ENCODE results near the gene AARSD1. TPM values are rescaled to one million over a fixed set of nuclear protein-coding genes. Genes with fewer than 3 reads are reported as not detected.

The AARSD1 gene
- total and polyA plus RNA-seq, 2 donors (not counting 1 experiment from before 2014, with no cell fraction given), result 17.7 to 37.3 TPM

DNA sequence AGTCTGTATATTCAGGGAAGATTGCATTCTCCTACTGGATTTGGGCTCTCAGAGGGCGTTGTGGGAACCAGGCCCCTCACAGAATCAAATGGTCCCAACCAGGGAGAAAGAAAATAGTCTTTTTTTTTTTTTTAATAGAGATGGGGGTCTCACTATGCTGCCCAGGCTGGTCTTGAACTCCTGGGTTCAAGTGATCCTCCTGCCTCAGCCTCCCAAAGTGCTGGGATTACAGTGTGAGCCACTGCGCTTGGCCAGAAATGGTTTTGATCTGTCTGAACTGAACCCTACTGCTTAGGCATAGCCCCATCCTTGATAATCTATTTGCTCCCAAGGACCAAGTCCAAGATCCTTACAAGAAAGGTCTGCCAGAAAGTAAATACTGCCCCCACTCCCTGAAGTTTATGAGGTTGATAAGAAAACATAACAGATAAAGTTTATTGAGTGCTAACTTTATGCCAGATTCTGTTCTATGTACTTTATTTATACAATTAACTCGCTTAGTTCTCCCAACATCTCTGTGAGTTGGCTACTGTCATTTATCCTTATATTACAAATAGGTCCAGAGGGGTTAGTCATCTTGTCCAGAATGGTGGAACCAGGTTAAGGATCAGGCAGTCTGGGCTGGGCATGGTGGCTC, 50.2 kb downstream of the AARSD1 start:
- DNase-seq (ENCODE audit: low read depth in 2 of 2), result no peak
- Histone ChIP-seq H3K4me2 (ENCODE audit: extremely low read depth, insufficient read depth, low read length) (no peak overlapping the region), H3K4me3 (replicated peaks in 1 of 4; ENCODE audit: control extremely low read depth in 1 of 4, insufficient read depth in 1 of 4, low read depth in 3 of 4, low read length in 4 of 4) (no peak overlapping the region), H3K4me1 (ENCODE audit: control insufficient read depth, extremely low read depth, insufficient read depth, low read length) (no peaks in the 10 kb centered on the region), H4K20me1 (ENCODE audit: control insufficient read depth, extremely low read depth, insufficient read depth, low read length) (no peaks in the 10 kb centered on the region), H2AFZ (ENCODE audit: low read length) (no peak overlapping the region), H3K79me2 (ENCODE audit: control insufficient read depth, insufficient read depth, low read length) (no peaks in the 10 kb centered on the region), H3K36me3 (ENCODE audit: control insufficient read depth, insufficient read depth, low read length) (no peaks in the 10 kb centered on the region), H3K27ac (ENCODE audit: insufficient read depth, low read length) (no peak overlapping the region), H3K9me3 (ENCODE audit: control insufficient read depth, insufficient read depth, low read depth, low read length) (no peaks in the 10 kb centered on the region), H3K27me3 (ENCODE audit: control insufficient read depth, insufficient read depth, low read length) (peaks cover 4% of the 10 kb centered on the region), H3K9ac (ENCODE audit: insufficient read depth, low read length) (no peak overlapping the region)
- TF ChIP-seq, protein P1, sequence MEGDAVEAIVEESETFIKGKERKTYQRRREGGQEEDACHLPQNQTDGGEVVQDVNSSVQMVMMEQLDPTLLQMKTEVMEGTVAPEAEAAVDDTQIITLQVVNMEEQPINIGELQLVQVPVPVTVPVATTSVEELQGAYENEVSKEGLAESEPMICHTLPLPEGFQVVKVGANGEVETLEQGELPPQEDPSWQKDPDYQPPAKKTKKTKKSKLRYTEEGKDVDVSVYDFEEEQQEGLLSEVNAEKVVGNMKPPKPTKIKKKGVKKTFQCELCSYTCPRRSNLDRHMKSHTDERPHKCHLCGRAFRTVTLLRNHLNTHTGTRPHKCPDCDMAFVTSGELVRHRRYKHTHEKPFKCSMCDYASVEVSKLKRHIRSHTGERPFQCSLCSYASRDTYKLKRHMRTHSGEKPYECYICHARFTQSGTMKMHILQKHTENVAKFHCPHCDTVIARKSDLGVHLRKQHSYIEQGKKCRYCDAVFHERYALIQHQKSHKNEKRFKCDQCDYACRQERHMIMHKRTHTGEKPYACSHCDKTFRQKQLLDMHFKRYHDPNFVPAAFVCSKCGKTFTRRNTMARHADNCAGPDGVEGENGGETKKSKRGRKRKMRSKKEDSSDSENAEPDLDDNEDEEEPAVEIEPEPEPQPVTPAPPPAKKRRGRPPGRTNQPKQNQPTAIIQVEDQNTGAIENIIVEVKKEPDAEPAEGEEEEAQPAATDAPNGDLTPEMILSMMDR (conservative IDR thresholded peaks at IDR 0.05 in 1 of 2, IDR thresholded peaks at IDR 0.05 in 1 of 2; ENCODE audit: low read depth in 1 of 2, low read length in 2 of 2), result no peak
- TF ChIP-seq EZH2 (IDR thresholded peaks at IDR 0.05; ENCODE audit: low read length, missing control alignments), result no peak

- peak in 1 of 2 donors; percentile 67 for DNase-seq (ENCODE audit: low read depth in 2 of 2)
- Histone ChIP-seq H3K79me2 (ENCODE audit: control insufficient read depth, insufficient read depth, low read length) (no peaks in the 10 kb centered on the region), H3K9me3 (ENCODE audit: control insufficient read depth, insufficient read depth, low read depth, low read length) (no peaks in the 10 kb centered on the region), H3K27ac (ENCODE audit: insufficient read depth, low read length) (no peak overlapping the region), H3K36me3 (ENCODE audit: control insufficient read depth, insufficient read depth, low read length) (no peaks in the 10 kb centered on the region), H2AFZ (ENCODE audit: low read length) (no peak overlapping the region), H4K20me1 (ENCODE audit: control insufficient read depth, extremely low read depth, insufficient read depth, low read length) (no peaks in the 10 kb centered on the region), H3K4me3 (replicated peaks in 1 of 4; ENCODE audit: control extremely low read depth in 1 of 4, insufficient read depth in 1 of 4, low read depth in 3 of 4, low read length in 4 of 4) (no peak overlapping the region), H3K9ac (ENCODE audit: insufficient read depth, low read length) (no peak overlapping the region), H3K4me2 (ENCODE audit: extremely low read depth, insufficient read depth, low read length) (no peak overlapping the region), H3K4me1 (ENCODE audit: control insufficient read depth, extremely low read depth, insufficient read depth, low read length) (no peaks in the 10 kb centered on the region), H3K27me3 (ENCODE audit: control insufficient read depth, insufficient read depth, low read length) (peaks cover 4% of the 10 kb centered on the region)
- no peak for TF ChIP-seq EZH2 (IDR thresholded peaks at IDR 0.05; ENCODE audit: low read length, missing control alignments)
- TF ChIP-seq, protein P1 (conservative IDR thresholded peaks at IDR 0.05 in 1 of 2, IDR thresholded peaks at IDR 0.05 in 1 of 2; ENCODE audit: low read depth in 1 of 2, low read length in 2 of 2), result no peak
These were observed 50.7 kb downstream of the AARSD1 start for GRCh38 chr17:42913522-42913921.

GRCh38 chr17:42908872-42909700, 55.2 kb downstream of the AARSD1 start:
- Histone ChIP-seq H3K9me3 (ENCODE audit: control insufficient read depth, insufficient read depth, low read depth, low read length) (no peaks in the 10 kb centered on the region), H2AFZ (ENCODE audit: low read length) (no peak overlapping the region), H3K4me1 (ENCODE audit: control insufficient read depth, extremely low read depth, insufficient read depth, low read length) (no peaks in the 10 kb centered on the region), H3K79me2 (ENCODE audit: control insufficient read depth, insufficient read depth, low read length) (no peaks in the 10 kb centered on the region), H4K20me1 (ENCODE audit: control insufficient read depth, extremely low read depth, insufficient read depth, low read length) (no peaks in the 10 kb centered on the region), H3K27me3 (ENCODE audit: control insufficient read depth, insufficient read depth, low read length) (peaks cover 4% of the 10 kb centered on the region), H3K4me3 (replicated peaks in 1 of 4; ENCODE audit: control extremely low read depth in 1 of 4, insufficient read depth in 1 of 4, low read depth in 3 of 4, low read length in 4 of 4) (no peak overlapping the region), H3K27ac (ENCODE audit: insufficient read depth, low read length) (no peak overlapping the region), H3K4me2 (ENCODE audit: extremely low read depth, insufficient read depth, low read length) (no peak overlapping the region), H3K9ac (ENCODE audit: insufficient read depth, low read length) (no peak overlapping the region), H3K36me3 (ENCODE audit: control insufficient read depth, insufficient read depth, low read length) (no peaks in the 10 kb centered on the region)
- TF ChIP-seq, protein P1 (conservative IDR thresholded peaks at IDR 0.05 in 1 of 2, IDR thresholded peaks at IDR 0.05 in 1 of 2; ENCODE audit: low read depth in 1 of 2, low read length in 2 of 2), result no peak
- TF ChIP-seq EZH2 (IDR thresholded peaks at IDR 0.05; ENCODE audit: low read length, missing control alignments), result no peak
- peak in 1 of 2 donors; percentile 65 for DNase-seq (ENCODE audit: low read depth in 2 of 2)

All from fibroblast of lung (primary cell).